SK-N-DZ (cell line): ENCODE data around the gene EPHB4. TPM values are rescaled to one million over a fixed set of nuclear protein-coding genes. Genes with fewer than 3 reads are reported as not detected.
A peak's percentile ranks its signal among the peaks of the same experiment; 100 is the strongest.
"Not testable (repeated sequence)": the region's sequence is repeated elsewhere in the genome, so short reads cannot be mapped to it uniquely, and the experiment has no call there.

Experiments
- DNase-seq: peaks from one replicate; pipeline ENCODE4 v3.0.0-alpha.2; 2015; ENCODE audit warnings: low spot score
- polyA plus RNA-seq, 2 experiments: library from polyadenylated mRNA; depleted of rRNA; stranded (reverse); fragments of >200 nt; gene quantifications; 2 replicates each; pipeline ENCODE4 v1.2.3, GENCODE V29; 2014

Gene EPHB4
- 1.9 and 3.4 TPM in 2 replicates for polyA plus RNA-seq (2014; cell fraction: cytosol; rRNA removed)
- polyA plus RNA-seq (2014; cell fraction: nucleus; rRNA removed): 1.2 and 1.4 TPM in 2 replicates

DNA sequence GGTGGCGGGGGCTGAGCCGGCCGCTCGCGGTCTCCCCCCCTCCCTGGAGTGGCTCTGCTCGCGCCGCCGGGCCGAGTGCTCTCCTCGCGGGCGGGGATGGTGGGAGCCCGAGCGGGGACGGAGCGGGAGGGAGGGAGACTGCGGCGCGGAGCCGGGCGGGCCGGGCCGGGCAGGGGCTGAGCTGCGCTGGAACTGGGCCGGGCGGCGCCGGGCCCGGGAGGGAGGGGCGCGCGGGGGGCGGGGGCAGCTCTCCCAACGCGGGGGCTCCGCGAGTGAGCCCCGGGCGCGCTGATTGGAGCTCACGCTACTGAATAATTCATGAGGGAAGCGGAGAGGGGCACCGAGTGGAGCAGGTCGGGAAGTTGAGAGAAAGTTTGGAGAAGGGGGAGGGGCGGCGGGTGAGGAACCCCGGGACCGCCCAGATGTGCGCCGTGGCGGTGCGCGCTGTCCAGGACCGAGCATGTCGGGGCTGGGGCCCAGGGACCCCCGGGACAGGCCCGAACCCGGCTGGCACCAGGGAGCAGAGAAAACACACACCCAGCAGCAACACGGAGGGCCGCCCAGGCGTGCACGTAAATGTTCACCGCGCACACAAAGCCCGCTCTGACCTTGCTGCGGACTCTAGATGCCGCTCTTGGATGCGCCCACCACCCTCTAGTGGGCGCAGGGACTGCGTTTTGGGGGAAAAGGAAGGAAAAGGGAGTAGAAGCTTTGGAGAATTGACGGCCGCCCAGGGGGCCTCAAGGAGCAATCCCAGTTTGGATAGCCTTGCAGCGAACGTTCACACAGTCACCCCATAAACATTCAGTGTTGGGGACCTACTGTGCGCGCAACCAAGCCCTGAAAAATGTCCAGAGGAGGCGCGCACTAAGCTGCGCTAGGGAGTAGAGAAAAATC, at the start of gene EPHB4:
EPHB4 (minus strand) TSS at position 194 of the 897 bp plus-strand sequence. CDS start 493 bp downstream, outside the sequence.
- peak; percentile 48 for DNase-seq

DNA sequence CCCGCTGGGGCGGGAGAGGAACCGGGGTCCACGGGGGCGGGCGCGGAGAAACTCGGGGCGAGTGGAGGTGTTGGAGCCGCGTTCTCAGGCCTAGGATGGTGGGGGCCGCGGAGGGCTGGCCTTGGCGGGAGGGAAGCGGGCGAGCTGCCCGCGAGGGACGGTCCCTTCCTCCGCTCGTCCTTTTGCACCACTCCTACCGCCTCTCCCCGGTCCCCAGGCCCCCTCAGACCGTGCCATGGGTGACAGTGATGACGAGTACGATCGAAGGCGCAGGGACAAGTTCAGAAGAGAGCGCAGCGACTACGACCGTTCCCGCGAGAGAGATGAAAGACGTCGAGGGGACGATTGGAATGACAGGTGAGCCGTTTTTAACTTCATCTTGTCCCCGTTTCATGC, 48.0 kb upstream of the EPHB4 start:
- no peak for DNase-seq

DNA sequence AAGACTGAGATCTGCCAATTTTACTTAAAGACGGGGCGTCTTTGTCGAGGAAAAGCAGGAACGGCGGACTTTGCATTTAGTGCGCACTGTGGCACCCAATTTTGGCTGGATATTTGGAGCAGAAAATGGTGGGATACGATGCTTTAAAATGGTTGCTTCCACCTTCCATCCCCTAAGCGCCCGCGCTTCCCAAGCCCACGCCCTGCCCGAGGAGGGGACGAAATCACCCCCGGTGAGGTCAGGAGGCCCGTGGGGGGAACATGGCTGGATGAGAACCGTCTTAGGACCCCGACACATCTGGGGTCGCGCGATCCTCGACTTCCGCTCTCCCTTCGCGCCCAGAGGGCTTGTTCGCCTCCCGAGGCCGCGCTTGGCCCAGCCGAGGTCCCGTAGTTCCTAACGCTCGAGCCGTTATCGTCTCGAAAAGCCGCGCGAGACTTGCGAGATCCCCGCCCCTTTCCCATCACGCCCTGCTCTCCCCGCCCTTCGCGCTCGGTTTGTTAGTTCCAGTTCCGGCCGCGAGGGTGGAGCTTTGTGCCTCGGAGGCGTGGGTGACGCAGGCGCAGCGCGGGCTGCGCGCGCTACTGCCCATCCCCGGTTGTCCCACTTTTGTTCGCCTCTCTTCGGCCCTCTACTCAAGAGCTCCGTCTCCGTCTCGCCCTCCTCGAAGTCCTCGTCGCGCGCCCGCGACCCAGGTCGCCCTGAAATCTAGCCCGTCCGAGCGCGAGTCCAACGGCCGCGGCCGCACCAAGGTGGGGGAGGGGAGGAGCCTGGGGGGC, 47.4 kb upstream of the EPHB4 start, which contains the start of gene SRRT:
SRRT (plus strand) TSS at position 527 of the 779 bp plus-strand sequence. CDS start 488 bp downstream, outside the sequence.
- DNase-seq: peak; percentile 98

DNA sequence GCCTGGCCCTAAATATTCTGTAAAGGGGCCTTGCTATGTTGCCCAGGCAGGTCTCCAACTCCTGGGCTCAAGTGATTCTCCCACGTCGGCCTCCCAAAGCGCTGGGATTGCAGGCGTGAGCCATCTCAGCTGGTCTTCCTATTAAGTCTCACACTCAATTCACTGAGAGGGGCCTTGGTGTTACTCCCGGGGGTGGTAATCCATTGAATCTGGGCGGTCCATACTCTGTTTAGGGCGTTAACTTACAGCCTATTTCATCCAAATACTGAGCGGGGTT, 46.9 kb upstream of the EPHB4 start:
- no peak for DNase-seq

DNA sequence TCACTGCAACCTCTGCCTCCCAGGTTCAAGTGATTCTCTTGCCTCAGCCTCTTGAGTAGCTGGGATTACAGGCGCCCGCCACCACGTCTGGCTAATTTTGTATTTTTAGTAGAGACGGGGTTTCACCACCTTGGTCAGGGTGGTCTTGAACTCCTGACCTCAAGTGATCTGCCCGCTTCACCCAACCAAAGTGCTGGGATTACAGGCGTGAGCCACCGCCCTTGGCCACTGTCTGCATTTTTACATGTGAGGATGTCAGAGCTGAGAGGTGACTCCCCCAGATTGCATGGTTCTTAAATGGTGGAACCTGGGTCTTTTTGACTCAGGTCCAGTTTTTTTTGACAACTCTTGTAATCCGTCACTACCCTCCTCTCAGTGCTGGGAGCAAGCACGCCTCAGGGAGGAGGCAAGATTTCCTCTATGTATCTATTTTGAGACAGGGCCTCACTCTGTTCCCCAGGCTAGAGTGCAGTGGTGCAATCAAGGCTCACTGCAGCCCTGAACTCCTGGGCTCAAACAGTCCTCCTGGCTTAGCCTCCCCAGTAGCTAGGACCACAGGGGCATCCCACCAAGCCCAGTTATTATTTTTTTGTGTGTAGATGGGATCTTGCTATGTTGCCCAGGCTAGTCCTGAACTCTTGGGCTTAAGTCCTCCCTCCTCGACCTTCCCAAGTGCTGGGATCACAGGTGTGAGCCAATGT, 46.4 kb upstream of the EPHB4 start:
- DNase-seq: no peak

DNA sequence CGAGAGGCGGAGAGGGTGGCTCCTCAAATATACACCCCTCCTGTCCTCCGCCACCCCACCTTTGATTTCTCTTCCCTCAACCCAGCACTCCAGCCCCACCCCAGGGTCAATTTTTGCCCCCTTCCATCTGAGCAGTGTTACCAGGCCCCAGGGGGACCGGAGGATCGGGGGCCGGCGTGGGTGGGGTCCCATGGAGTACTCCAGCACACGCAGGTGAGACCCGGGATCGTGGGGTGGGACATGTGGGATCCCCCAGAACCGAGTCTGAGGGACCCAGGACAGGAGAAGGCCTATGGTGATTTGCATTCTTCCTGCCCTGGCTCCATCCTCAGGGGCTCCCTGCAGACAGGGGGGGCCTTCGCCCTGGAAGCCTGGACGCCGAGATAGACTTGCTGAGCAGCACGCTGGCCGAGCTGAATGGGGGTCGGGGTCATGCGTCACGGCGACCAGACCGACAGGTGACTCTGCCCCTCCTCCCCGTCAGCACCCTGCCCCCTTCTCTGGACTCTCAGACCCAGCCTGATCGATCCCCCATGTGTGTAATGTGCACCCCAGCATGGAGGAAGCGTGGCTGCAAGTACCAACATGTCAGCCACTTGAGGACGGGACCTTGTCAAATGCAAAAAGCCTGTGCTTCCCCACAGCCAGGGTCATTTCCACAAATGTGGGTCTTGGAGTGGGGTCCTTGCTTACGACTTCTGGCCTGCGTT, 40.6 kb upstream of the EPHB4 start:
- no peak for DNase-seq

DNA sequence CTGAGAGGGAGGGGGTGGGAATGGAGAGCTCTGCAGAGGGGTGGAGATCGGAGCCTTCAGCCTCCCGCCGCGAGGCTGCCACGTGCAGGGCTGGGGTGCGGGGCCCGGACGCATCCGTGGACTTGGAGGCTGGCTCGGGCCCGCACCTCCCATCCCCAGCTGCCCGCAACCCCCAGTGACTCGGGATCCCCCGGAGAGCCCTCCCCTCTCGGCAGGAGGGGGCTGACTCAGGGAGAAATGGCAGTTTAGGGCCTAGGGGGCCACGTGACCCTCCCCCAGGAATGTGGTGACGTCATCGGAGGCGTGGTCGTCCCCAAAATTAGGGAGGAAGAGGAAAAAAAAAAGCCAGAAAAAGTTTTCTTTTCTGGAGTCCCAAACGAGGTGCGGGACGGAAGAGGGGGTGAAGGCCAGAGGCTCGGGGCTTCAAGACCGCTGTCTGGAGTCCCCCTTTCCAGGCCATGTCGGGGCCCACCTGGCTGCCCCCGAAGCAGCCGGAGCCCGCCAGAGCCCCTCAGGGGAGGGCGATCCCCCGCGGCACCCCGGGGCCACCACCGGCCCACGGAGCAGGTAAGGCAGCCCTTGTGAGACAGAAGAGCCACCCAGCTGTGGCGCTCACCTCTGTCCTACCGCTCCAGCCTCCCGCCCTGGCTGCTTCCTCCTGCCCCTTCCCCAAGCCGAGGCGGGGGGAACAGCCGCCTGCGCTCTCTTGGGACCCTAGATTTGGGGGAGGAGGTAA, 39.9 kb upstream of the EPHB4 start, which contains the start of gene TRIP6:
TRIP6 (plus strand) TSS at position 348 of the 736 bp plus-strand sequence; CDS start at position 459, 111 bp downstream.
- DNase-seq: no peak

DNA sequence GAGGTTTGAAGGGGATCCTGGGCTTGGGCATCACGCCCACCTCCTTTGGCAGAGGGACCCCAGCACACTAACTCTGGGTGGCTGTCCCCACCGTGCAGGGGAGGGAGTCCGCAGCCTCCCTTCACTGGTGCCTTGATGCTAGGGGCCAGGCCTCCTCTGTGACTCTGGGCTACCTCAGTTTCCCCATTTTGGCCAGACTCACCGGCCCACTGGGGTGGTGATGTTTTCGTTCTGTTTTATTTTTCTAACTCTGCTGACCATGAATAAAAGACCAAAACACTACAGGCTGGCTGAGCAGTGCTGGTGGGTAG, 39.4 kb upstream of the EPHB4 start:
- no peak for DNase-seq

DNA sequence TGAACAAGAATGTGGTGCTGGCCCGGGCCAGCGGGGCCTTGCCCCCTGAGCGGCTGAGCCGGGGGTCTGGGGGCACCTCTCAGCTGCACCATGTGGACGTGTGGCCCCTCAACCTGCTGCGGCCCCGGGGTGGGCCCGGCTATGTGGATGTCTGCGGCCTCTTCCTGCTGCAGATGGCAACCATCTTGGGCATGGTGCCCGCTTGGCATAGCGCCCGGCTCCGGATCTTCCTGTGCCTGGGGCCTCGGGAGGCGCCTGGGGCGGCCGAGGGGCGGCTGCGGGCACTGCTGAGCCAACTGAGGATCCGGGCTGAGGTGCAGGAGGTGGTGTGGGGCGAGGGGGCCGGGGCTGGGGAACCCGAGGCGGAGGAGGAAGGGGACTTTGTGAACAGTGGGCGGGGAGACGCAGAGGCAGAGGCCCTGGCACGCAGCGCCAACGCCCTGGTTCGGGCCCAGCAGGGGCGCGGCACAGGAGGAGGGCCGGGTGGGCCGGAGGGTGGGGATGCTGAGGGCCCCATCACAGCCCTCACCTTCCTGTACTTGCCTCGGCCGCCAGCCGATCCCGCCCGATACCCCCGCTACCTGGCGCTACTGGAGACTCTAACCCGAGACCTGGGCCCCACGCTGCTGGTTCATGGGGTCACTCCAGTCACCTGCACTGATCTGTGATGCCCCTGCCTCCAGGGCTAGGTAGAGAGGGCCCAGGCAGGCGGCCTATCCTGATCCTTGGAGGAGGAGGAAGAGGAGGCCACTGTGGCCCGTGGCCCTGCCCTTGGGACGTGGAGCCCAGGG, 38.8 kb upstream of the EPHB4 start:
- DNase-seq: no peak

DNA sequence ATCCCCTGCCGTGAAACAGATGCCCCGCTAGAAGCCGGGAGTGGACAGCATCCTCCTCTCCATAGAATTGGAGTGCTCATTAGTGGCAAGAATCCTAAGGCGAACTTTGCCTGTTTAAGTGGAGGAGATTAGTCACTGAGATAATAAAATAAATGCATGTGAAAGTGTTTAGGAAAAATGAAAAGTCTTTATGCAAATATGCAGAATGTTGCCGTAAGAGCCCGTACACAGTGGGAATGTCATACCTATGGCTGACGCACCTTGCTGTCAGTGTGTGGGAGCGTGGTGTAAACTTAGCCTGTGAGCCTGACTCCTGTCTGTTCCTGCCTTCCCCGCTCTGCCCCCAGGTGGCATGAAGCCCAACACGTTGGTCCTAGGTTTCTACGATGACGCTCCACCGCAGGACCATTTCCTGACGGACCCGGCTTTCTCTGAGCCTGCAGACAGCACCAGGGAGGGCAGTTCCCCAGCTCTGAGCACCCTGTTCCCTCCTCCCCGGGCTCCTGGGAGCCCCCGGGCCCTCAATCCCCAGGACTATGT, 38.1 kb upstream of the EPHB4 start:
- DNase-seq: no peak

DNA sequence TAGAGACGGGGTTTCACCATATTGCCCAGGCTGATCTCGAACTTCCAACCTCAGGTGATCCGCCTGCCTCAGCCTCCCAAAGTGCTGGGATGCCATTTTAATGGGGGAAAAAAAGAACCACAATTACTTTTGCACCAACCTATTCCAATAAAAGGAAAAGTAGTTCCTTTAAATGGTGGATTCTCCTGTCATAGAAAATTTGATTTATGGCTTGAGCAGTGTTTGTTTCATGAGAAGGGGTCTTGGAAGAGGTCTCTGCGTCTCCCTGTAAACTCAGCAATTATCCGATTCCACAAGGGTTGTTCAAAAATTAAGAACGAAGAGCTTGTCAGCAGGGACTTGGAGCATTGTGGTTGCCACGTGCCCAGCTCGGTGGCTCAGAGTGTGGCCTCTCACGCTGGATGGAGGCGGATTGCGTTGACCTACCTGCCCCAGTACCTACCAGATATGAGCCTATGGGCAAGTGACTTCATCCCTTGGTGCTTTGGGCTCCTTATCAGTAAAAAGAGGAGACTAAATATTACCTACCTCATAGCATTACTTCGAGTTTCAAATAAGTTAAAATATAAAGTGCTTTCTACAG, 37.0 kb upstream of the EPHB4 start:
- DNase-seq: no peak

DNA sequence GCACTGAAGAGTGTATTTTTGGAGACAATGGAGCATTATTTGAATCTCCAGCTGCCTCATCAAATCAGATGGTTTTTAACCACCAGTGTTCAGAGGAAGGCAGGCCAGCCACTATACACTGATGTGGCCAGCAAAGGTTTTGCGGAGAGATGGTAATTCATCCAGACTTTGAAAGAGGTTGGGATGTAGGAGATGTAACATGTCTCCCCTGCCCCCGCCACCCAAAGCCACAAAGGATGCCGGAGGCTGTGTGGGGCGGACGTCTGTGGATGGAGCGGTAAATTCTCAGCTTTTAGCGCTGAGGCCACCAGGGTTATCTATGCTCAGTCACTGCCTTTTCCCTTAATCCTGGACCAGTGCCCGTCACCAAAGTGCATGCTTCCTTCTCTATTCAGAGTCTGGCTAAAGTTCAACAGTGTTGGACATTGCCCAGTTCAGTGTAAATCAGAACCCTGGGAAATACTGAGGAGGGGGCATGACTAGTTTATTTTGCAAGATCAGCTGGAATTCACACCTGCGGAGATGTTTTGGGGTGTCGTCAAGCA, 36.2 kb upstream of the EPHB4 start:
- DNase-seq: no peak

DNA sequence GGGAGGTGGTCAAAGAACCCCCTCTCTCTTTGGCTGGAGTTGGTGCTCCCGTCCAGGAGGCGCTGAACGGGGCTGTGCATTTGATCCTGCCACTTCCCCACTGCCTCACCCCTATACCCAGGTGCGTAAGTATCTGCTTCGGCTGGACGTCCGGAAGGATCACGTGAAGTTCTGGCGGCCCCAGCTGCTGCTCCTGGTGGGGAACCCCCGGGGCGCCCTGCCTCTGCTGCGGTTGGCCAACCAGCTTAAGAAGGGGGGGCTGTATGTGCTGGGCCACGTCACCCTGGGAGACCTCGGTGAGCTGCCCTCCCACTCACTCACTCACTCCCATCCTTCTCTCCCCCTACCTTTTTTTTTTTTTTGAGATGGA, 34.3 kb upstream of the EPHB4 start:
- no peak for DNase-seq

DNA sequence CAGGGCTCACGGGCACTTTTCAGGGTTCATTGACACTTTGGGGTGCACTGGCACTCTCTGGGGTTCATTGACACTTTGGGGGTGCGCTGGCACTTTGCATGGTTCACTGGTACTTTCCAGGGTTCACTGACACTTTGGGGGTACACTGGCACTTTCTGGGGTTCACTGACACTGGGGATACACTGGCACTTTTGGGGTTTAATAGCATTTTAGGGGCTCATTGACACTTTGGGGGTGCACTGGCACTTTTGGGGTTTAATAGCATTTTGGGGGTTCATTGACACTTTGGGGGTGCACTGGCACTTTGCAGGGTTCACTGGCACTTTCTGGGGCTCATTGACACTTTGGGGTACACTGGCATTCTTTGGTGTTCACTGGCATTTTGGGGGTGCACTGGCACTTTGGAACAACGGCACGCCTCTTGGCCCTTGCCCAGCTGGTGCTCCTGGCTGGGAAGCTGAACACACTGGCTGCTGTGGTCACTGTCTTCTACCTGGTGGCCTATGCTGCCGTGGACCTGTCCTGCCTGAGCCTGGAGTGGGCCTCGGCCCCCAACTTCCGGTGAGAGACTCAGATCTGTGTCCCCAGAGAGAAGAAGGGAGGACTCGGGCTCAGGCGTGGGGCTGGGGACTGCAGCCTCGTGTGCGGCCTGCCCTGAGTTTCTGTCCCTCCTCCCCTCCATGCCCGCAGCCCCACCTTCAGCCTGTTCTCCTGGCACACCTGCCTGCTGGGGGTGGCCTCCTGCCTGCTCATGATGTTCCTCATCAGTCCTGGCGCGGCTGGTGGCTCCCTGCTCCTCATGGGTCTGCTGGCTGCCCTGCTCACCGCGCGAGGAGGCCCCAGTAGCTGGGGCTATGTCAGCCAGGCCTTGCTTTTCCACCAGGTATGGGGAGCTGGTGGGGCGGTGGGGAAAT, 33.6 kb upstream of the EPHB4 start:
- no peak for DNase-seq

DNA sequence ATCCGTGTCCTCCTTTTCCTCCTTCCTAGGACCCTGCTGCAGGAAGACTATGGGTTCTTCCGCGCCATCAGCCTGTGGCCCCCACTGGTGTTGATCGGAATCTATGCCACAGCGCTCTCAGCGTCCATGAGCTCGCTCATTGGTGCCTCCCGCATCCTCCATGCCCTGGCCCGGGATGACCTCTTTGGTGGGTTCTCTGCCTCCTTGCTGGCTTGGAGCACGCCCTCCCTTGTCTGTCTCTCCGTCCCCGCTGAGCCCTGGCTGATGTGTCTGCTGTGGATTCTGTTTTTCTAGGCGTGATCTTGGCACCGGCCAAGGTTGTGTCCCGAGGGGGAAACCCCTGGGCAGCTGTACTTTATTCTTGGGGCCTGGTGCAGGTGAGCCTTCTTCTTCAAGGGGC, 32.5 kb upstream of the EPHB4 start:
- DNase-seq: no peak

DNA sequence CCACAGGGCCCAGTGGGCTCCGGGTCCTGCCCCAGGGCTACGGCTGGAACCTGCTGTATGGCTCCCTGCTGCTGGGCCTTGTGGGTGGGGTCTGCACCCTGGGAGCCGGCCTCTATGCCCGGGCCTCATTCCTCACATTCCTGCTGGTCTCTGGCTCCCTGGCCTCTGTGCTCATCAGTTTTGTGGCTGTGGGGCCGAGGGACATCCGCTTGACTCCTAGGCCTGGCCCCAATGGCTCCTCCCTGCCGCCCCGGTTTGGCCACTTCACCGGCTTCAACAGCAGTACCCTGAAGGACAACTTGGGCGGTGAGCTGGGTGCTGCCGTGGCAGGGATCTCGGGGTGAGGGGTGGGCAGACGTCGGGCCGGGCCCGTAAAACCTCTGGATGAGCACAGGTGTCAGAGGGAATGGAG, 29.6 kb upstream of the EPHB4 start:
- no peak for DNase-seq

DNA sequence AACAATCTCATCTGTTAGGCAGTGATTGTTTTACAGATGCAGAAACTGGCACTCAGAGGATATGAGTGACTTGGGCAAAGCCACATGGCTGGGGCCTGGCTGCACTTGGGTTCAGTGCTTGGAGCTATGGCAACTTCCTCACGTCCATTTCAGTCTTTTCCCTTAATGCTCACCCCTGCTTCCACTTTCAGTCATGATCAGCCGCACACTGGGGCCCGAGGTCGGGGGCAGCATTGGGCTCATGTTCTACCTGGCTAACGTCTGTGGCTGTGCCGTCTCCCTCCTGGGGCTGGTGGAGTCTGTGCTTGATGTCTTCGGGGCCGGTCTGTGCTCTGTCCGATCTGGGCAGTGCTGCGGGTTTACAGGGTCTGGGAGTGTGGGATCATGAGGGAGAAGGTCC, 28.2 kb upstream of the EPHB4 start:
- DNase-seq: no peak

DNA sequence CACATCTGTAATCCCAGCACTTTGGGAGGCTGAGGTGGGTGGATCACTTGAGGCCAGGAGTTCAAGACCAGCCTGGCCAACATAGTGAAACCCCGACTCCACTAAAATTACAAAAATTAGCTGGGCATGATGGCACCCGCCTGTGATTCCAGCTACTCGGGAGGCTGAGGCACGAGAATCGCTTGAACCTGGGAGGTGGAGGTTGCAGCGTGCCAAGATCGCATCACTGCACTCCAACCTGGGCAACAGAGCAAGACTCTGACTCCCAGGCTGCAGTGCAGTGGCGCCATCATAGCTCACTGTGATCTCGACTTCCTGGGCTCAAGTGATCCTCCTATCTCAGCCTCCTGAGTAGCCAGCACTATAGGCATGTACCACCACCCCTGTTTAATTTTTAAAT, 27.6 kb upstream of the EPHB4 start:
- not testable (repeated sequence) for DNase-seq
